Suprapubic skin (tissue), 4 donors: ENCODE results near the gene NDUFA13. TPM values are rescaled to one million over a fixed set of nuclear protein-coding genes. Genes with fewer than 3 reads are reported as not detected.

Experiments used
- DNase-seq, 2 donors: peaks; one replicate each; pipeline ENCODE4 v3.0.0-alpha.2; 2019; ENCODE audit warnings: low spot score in 2 of 2
- H3K27ac ChIP-seq: fragments of 200-600 bp; sonication (generic); one replicate; pipeline ENCODE4 v1.5.1; 2019
- H3K27me3 ChIP-seq: fragments of 200-600 bp; sonication (generic); one replicate; pipeline ENCODE4 v1.5.1; 2019
- H3K36me3 ChIP-seq: fragments of 200-600 bp; sonication (generic); one replicate; pipeline ENCODE4 v1.5.1; 2019
- H3K4me1 ChIP-seq: fragments of 200-600 bp; sonication (generic); one replicate; pipeline ENCODE4 v1.5.1; 2019
- H3K4me3 ChIP-seq: fragments of 200-600 bp; sonication (generic); one replicate; pipeline ENCODE4 v1.5.1; 2019; ENCODE audit warnings: mild to moderate bottlenecking
- H3K9me3 ChIP-seq: fragments of 200-600 bp; sonication (generic); one replicate; pipeline ENCODE4 v1.5.1; 2019
- CTCF ChIP-seq, 2 donors: fragments of 200-600 bp in 1 of 2; fragments of 450-650 bp in 1 of 2; sonication (generic) in 1 of 2; IDR thresholded peaks; one replicate each; pipeline ENCODE4 v1.5.1; 2016 to 2019; ENCODE audit warnings: antibody characterized with exemption in 2 of 2, mild to moderate bottlenecking in 1 of 2, moderate library complexity in 1 of 2
- EP300 ChIP-seq: sonication (generic); formaldehyde crosslinking; IDR thresholded peaks from one replicate; pipeline ENCODE4 v1.6.1; 2017; ENCODE audit warnings: antibody characterized with exemption
- POLR2A ChIP-seq, 2 donors: fragments of 450-650 bp; IDR thresholded peaks; one replicate each; pipeline ENCODE4 v1.6.1; 2017; ENCODE audit warnings: antibody characterized with exemption in 2 of 2, mild to moderate bottlenecking in 2 of 2, moderate library complexity in 2 of 2
- POLR2AphosphoS5 ChIP-seq, 3 donors: sonication (generic); formaldehyde crosslinking; IDR thresholded peaks; one replicate each; pipeline ENCODE4 v1.6.1; 2017; ENCODE audit warnings: antibody characterized with exemption in 3 of 3
- WGBS: methylation state at CpG from one replicate; pipeline ENCODE4 v1.1.5; 2018; 5-methylcytosine and 5-hydroxymethylcytosine counted together
- total RNA-seq, 4 donors: library from RNA; depleted of rRNA; stranded (reverse); fragments of >200 nt; gene quantifications; one replicate each; pipeline ENCODE4 v1.1.0, GENCODE V29; 2016

The NDUFA13 gene
- total RNA-seq, 4 donors from 2014 or later = 94.4 to 160 (median 109) TPM

GRCh38 chr19:19538785-19539166, 22.8 kb downstream of the NDUFA13 start:
- TF ChIP-seq EP300 (no peak), POLR2AphosphoS5 (IDR thresholded peaks at IDR 0.05) (no peak), POLR2A (IDR thresholded peaks at IDR 0.05) (no peak), CTCF (IDR thresholded peaks at IDR 0.05) (no peak)
- H3K27ac ChIP-seq = no peak overlapping the region
- H3K4me3 ChIP-seq = peak overlapping the region; percentile 41
- 14% methylated on average over 7 of the region's 7 CpGs for WGBS
- no peaks in the 10 kb centered on the region for H3K36me3 ChIP-seq
- H3K4me1 ChIP-seq = peaks cover 39% of the 10 kb centered on the region
- H3K27me3 ChIP-seq = peaks cover 17% of the 10 kb centered on the region
- H3K9me3 ChIP-seq = no peaks in the 10 kb centered on the region
- DNase-seq = no peak

GRCh38 chr19:19539698-19540063, 23.7 kb downstream of the NDUFA13 start:
- no peak for DNase-seq
- WGBS = 45% methylated on average over 4 of the region's 19 CpGs

GRCh38 chr19:19540064-19540714, 24.2 kb downstream of the NDUFA13 start:
- no peak for DNase-seq
- Histone ChIP-seq H3K4me1 (peaks cover 39% of the 10 kb centered on the region), H3K27ac (no peak overlapping the region), H3K36me3 (no peaks in the 10 kb centered on the region), H3K27me3 (peaks cover 24% of the 10 kb centered on the region), H3K4me3 (peak overlapping the region; percentile 39), H3K9me3 (no peaks in the 10 kb centered on the region)
- 9% methylated on average over 18 of the region's 74 CpGs for WGBS
- no peak for TF ChIP-seq CTCF (IDR thresholded peaks at IDR 0.05)
- TF ChIP-seq POLR2A (IDR thresholded peaks at IDR 0.05) = no peak
- TF ChIP-seq POLR2AphosphoS5 (IDR thresholded peaks at IDR 0.05) = no peak
- no peak for TF ChIP-seq EP300

More at GRCh38 chr19:19539698-19540063, 23.7 kb downstream of the NDUFA13 start:
- Histone ChIP-seq H3K36me3 (no peaks in the 10 kb centered on the region), H3K4me1 (peaks cover 39% of the 10 kb centered on the region), H3K27me3 (peaks cover 22% of the 10 kb centered on the region), H3K4me3 (no peak overlapping the region), H3K9me3 (no peaks in the 10 kb centered on the region), H3K27ac (no peak overlapping the region)
- no peak for TF ChIP-seq POLR2A (IDR thresholded peaks at IDR 0.05)
- TF ChIP-seq CTCF (IDR thresholded peaks at IDR 0.05) = no peak
- TF ChIP-seq POLR2AphosphoS5 (IDR thresholded peaks at IDR 0.05) = no peak
- no peak for TF ChIP-seq EP300

- TF ChIP-seq CTCF (IDR thresholded peaks at IDR 0.05) (no peak), EP300 (no peak), POLR2AphosphoS5 (IDR thresholded peaks at IDR 0.05) (no peak), POLR2A (IDR thresholded peaks at IDR 0.05) (no peak)
- H3K4me3 ChIP-seq = peak overlapping the region; percentile 39
- 2% methylated on average over 31 of the region's 45 CpGs for WGBS
- no peaks in the 10 kb centered on the region for H3K9me3 ChIP-seq
- H3K36me3 ChIP-seq = no peaks in the 10 kb centered on the region
- peaks cover 39% of the 10 kb centered on the region for H3K4me1 ChIP-seq
- peak in 1 of 2 donors; percentile 76 for DNase-seq
- H3K27ac ChIP-seq = no peak overlapping the region
- peaks cover 24% of the 10 kb centered on the region for H3K27me3 ChIP-seq
Measured at GRCh38 chr19:19540715-19541515, 24.9 kb downstream of the NDUFA13 start.

GRCh38 chr19:19541616-19542015, 25.6 kb downstream of the NDUFA13 start:
- no peak for DNase-seq
- Histone ChIP-seq H3K27ac (no peak overlapping the region), H3K4me1 (peaks cover 41% of the 10 kb centered on the region), H3K36me3 (no peaks in the 10 kb centered on the region), H3K4me3 (no peak overlapping the region), H3K27me3 (peaks cover 26% of the 10 kb centered on the region), H3K9me3 (no peaks in the 10 kb centered on the region)
- no peak for TF ChIP-seq CTCF (IDR thresholded peaks at IDR 0.05)
- no peak for TF ChIP-seq POLR2A (IDR thresholded peaks at IDR 0.05)
- no peak for TF ChIP-seq EP300
- TF ChIP-seq POLR2AphosphoS5 (IDR thresholded peaks at IDR 0.05) = no peak
- WGBS = 54% methylated on average over 7 of the region's 16 CpGs
